ENCODE measurements around the gene ZNF236. TPM values are rescaled to one million over a fixed set of nuclear protein-coding genes. Genes with fewer than 3 reads are reported as not detected.

ZNF236 gene
- total RNA-seq, 2 experiments from 2014 or later, result 14.4 to 15.6 TPM

GRCh38 chr18:77001041-77001440 is 178.7 kb downstream of the ZNF236 start:
- POLR2A ChIA-PET, result interaction anchor here (0.8 kb wide), 1 partner anchor 53 kb away, joined by 3 read pairs; no protein-coding TSS in a partner anchor
- Mint-ChIP-seq H3K36me3 (no peaks in the 10 kb centered on the region), H3K27me3 (no peaks in the 10 kb centered on the region), H3K9me3 (no peaks in the 10 kb centered on the region), H3K27ac (no peak overlapping the region), H3K4me3 (no peak overlapping the region), H3K4me1 (ENCODE audit: low read depth) (peaks cover 20% of the 10 kb centered on the region)
- intact Hi-C loops (cut with micrococcal nuclease), result loop anchor here (2.0 kb wide), 2 partner anchors 62 to 106 kb away; no protein-coding TSS in a partner anchor
- DNase-seq, result no peak
- CTCF ChIA-PET, result interaction anchor here (0.6 to 6.0 kb wide), 27 partner anchors 8 to 655 kb away, joined by 3 to 92 read pairs (median 4); no protein-coding TSS in a partner anchor

DNA sequence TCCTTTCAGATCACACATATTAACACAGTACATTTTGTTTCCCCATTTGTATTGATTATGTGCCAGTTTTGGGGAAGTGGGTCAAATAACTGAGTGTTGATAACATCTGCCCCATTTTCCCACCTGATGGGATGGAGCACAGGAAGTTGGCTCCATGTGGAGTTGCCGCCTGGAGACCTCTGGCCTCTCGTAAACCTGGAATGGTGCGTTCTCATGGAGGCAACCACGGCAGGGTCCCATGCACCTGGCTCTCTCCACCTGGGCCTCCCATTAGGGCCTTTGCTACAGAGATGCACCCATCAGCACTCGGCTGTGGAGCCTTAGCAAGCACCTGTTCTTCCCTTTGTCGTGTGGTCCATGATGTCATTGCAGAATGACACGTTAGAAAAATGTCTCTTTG is 179.6 kb downstream of the ZNF236 start:
- intact Hi-C loops (cut with micrococcal nuclease), result loop anchor here (2.0 kb wide), 2 partner anchors 61 to 105 kb away; no protein-coding TSS in a partner anchor
- DNase-seq, result peak; percentile 7
- no peaks in the 10 kb centered on the region for H3K36me3 Mint-ChIP-seq
- H3K27ac Mint-ChIP-seq, result no peak overlapping the region
- no peak overlapping the region for H3K4me3 Mint-ChIP-seq
- ChIA-PET CTCF (interaction anchor here (1.0 to 3.8 kb wide), 6 partner anchors 11 to 106 kb away, joined by 3 to 88 read pairs (median 12); no protein-coding TSS in a partner anchor), POLR2A (no interaction called here)
- peaks cover 20% of the 10 kb centered on the region for H3K4me1 Mint-ChIP-seq (ENCODE audit: low read depth)
- no peaks in the 10 kb centered on the region for H3K9me3 Mint-ChIP-seq
- no peaks in the 10 kb centered on the region for H3K27me3 Mint-ChIP-seq

DNA sequence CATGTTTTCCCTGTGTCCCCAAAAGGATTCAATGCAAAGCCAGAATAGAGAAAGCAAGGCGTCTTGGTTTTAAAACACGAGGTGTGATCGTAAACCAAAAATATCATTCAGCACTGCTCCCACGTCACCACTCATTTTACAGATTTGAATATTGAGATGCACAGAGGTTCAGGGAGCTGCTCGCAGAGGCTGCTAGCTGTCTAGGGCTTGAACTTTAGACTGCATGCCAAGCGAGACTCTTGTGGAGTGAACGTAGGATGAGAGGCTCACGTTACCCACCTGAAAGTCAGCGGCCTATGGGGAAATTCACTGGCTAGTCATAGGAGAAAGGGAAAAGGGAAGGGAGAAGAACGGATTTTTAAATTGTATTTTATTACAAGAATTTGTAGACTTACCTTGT is 180.1 kb downstream of the ZNF236 start:
- intact Hi-C loops (cut with micrococcal nuclease), result no loop called here
- Mint-ChIP-seq H3K27me3 (no peaks in the 10 kb centered on the region), H3K4me1 (ENCODE audit: low read depth) (peaks cover 21% of the 10 kb centered on the region), H3K36me3 (no peaks in the 10 kb centered on the region), H3K9me3 (no peaks in the 10 kb centered on the region), H3K27ac (no peak overlapping the region), H3K4me3 (no peak overlapping the region)
- CTCF ChIA-PET, result interaction anchor here (0.9 to 2.9 kb wide), 5 partner anchors 10 to 209 kb away, joined by 3 to 12 read pairs (median 3); no protein-coding TSS in a partner anchor
- POLR2A ChIA-PET, result no interaction called here
- DNase-seq, result peak; percentile 2

DNA sequence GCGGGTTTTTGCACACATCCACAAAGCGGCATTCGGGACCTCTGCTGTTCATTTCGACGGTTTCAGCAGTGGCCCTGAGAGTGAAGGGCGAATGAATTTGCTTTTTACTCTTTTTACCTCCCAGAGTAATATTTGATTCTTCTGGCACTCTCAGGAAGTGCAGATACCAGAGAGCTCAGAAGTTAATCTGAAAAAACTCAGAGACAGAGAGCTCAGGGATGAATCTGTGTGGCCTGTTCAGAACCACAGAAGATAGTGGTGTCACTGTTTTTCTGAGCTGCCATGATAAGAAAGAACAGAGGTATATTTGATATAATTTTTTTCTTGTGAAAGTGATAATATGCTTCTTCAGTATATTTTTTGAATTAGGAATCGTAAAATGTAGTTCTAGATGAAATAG is 181.0 kb downstream of the ZNF236 start:
- intact Hi-C loops (cut with micrococcal nuclease), result no loop called here
- CTCF ChIA-PET, result interaction anchor here (0.7 to 2.9 kb wide), 5 partner anchors 10 to 209 kb away, joined by 3 to 12 read pairs (median 3); no protein-coding TSS in a partner anchor
- no peaks in the 10 kb centered on the region for H3K9me3 Mint-ChIP-seq
- DNase-seq, result no peak
- H3K27ac Mint-ChIP-seq, result no peak overlapping the region
- H3K4me3 Mint-ChIP-seq, result no peak overlapping the region
- H3K27me3 Mint-ChIP-seq, result no peaks in the 10 kb centered on the region
- POLR2A ChIA-PET, result interaction anchor here (0.6 kb wide), 1 partner anchor 81 kb away, joined by 5 read pairs; no protein-coding TSS in a partner anchor
- H3K36me3 Mint-ChIP-seq, result no peaks in the 10 kb centered on the region
- peaks cover 23% of the 10 kb centered on the region for H3K4me1 Mint-ChIP-seq (ENCODE audit: low read depth)

DNA sequence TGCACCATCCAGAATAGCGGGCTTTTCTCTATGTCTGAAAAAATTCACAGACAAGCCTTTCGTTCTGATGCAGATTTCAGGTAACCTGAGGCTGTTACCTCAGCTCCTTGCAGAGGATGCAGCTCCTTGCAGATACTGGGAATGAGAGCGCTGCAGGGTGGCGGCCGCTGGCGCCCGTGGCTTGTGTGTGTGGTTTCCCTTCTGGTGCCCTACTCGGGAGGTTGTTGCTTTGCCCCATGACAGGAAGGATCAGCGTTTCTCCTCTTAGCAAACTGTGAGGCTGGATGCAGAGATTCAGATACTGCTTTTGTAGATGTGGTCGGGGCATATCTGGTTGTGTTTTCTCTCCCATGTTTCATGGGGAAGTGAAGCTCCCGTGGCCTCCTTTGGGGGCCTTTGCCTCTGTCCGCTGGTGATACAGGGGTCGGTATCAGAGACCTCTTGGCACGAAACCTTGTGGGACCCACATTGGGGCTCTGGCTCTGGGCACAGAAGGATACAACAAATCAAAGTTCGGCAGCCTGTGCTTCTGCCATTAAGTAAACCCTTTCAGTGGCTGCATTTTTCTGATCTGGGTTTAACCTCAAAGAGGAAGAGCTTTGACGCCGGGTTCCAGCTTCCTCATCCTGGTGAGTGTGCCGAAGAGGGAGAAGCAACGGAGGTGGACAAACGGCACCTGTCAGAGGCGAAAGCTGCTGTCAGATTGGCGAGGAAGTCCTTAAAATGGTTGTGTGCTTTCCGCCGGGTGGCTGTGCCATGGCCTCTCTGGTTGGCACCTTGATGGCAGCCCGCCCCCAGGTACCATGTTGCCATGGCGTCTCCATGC is 182.4 kb downstream of the ZNF236 start:
- no peaks in the 10 kb centered on the region for H3K9me3 Mint-ChIP-seq
- peak; percentile 10 for DNase-seq
- CTCF ChIA-PET, result interaction anchor here (0.5 to 2.9 kb wide), 5 partner anchors 10 to 207 kb away, joined by 3 to 12 read pairs (median 3); no protein-coding TSS in a partner anchor
- H3K4me3 Mint-ChIP-seq, result peak overlapping the region; percentile 12
- peaks cover 25% of the 10 kb centered on the region for H3K4me1 Mint-ChIP-seq (ENCODE audit: low read depth)
- H3K27ac Mint-ChIP-seq, result peak overlapping the region; percentile 24
- intact Hi-C loops (cut with micrococcal nuclease), result no loop called here
- no peaks in the 10 kb centered on the region for H3K27me3 Mint-ChIP-seq
- POLR2A ChIA-PET, result interaction anchor here (0.6 kb wide), 1 partner anchor 85 kb away, joined by 3 read pairs; no protein-coding TSS in a partner anchor
- H3K36me3 Mint-ChIP-seq, result no peaks in the 10 kb centered on the region

DNA sequence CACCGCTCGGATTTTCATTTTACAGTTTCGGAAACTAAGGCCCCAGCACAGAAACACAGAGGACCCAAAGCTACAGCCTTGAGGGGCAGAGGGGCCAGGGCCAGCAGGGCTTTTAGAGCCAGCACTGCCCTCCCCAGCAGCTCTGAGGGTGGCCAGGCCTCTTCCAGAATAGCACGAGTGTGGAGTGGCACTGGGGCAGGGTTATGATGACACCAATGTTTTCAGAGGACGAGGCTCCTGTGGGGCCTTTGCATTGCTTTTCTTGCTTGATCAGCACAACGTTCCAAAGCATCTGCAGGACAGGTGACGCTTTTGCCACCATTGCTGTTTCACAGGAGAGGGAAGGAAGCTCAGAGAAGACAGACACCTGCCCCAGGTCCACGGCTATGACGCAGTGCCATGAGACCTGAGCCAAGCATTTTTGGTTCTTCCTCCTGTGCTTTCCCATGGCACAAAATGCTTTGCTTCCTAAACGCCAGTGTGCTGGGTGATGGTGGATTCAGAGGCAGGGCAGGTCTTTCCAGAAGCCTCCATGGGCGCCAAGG is 183.4 kb downstream of the ZNF236 start:
- no peak for DNase-seq
- CTCF ChIA-PET, result interaction anchor here (1.0 to 2.9 kb wide), 3 partner anchors 11 to 206 kb away, joined by 3 to 12 read pairs (median 12); no protein-coding TSS in a partner anchor
- Mint-ChIP-seq H3K9me3 (no peaks in the 10 kb centered on the region), H3K27ac (peak overlapping the region; percentile 18), H3K27me3 (no peaks in the 10 kb centered on the region), H3K4me3 (no peak overlapping the region), H3K4me1 (ENCODE audit: low read depth) (peaks cover 19% of the 10 kb centered on the region), H3K36me3 (no peaks in the 10 kb centered on the region)
- intact Hi-C loops (cut with micrococcal nuclease), result no loop called here
- POLR2A ChIA-PET, result no interaction called here

GRCh38 chr18:77006305-77007175 is 184.2 kb downstream of the ZNF236 start:
- Mint-ChIP-seq H3K4me3 (no peak overlapping the region), H3K4me1 (ENCODE audit: low read depth) (peaks cover 19% of the 10 kb centered on the region), H3K9me3 (no peaks in the 10 kb centered on the region), H3K36me3 (no peaks in the 10 kb centered on the region), H3K27me3 (no peaks in the 10 kb centered on the region), H3K27ac (no peak overlapping the region)
- POLR2A ChIA-PET, result no interaction called here
- peak; percentile 5 for DNase-seq
- intact Hi-C loops (cut with micrococcal nuclease), result no loop called here
- CTCF ChIA-PET, result no interaction called here

DNA sequence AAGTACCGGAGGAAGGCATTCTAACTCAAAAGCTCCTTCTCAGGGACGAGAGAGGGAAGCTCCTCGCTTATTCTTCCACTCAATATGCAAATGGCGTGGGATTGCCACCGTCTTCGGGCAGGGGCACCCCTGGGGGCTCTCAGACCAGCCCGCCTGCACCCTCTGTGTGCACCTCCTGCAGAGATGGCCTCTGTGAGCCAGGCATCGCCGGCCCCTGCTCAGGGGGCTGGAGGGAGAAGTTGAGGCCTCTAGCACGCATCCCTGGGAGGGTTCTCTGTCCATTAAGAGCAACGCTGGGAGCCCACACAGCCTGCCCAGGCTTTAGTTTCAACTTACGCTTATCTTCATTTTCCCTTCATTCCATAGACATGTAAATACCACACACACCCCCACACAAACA is 184.9 kb downstream of the ZNF236 start:
- no peak overlapping the region for H3K27ac Mint-ChIP-seq
- intact Hi-C loops (cut with micrococcal nuclease), result no loop called here
- no peaks in the 10 kb centered on the region for H3K9me3 Mint-ChIP-seq
- no peak for DNase-seq
- H3K36me3 Mint-ChIP-seq, result no peaks in the 10 kb centered on the region
- H3K27me3 Mint-ChIP-seq, result no peaks in the 10 kb centered on the region
- peaks cover 21% of the 10 kb centered on the region for H3K4me1 Mint-ChIP-seq (ENCODE audit: low read depth)
- ChIA-PET CTCF (no interaction called here), POLR2A (no interaction called here)
- H3K4me3 Mint-ChIP-seq, result no peak overlapping the region

- CTCF ChIA-PET, result no interaction called here
- Mint-ChIP-seq H3K36me3 (no peaks in the 10 kb centered on the region), H3K27ac (no peak overlapping the region), H3K4me1 (ENCODE audit: low read depth) (peaks cover 24% of the 10 kb centered on the region), H3K4me3 (no peak overlapping the region), H3K9me3 (no peaks in the 10 kb centered on the region), H3K27me3 (no peaks in the 10 kb centered on the region)
- POLR2A ChIA-PET, result no interaction called here
- intact Hi-C loops (cut with micrococcal nuclease), result no loop called here
- no peak for DNase-seq
These were observed 185.6 kb downstream of the ZNF236 start for GRCh38 chr18:77008006-77008405.

- POLR2A ChIA-PET, result no interaction called here
These were observed 186.4 kb downstream of the ZNF236 start for GRCh38 chr18:77008576-77009315.

DNA sequence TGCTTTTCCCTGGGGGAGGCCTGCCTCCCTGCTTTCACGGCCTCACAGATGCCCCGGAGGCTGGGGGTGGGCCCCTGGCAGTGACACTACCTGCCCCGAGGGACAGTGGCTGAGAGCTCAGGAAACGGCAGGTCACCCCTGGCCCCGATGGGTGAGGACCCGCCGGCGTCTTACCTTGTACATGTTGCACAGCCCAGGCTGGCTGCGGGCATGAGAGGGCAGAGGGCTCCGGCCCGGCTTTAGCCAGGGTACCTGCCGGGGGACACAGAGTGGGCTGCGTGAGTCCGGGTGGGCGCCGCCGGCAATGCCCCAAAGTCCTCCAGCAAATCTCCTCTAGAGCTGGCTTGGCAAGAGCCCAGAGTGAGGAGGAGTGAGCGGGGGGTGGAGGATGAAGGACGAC is 187.3 kb downstream of the ZNF236 start:
- Mint-ChIP-seq H3K36me3 (no peaks in the 10 kb centered on the region), H3K9me3 (no peaks in the 10 kb centered on the region), H3K27me3 (no peaks in the 10 kb centered on the region), H3K27ac (no peak overlapping the region), H3K4me1 (ENCODE audit: low read depth) (peaks cover 22% of the 10 kb centered on the region), H3K4me3 (no peak overlapping the region)
- intact Hi-C loops (cut with micrococcal nuclease), result no loop called here
- POLR2A ChIA-PET, result no interaction called here
- DNase-seq, result no peak
- CTCF ChIA-PET, result interaction anchor here (1.6 to 1.9 kb wide), 2 partner anchors 9 to 27 kb away, joined by 7 to 14 read pairs; no protein-coding TSS in a partner anchor

More at GRCh38 chr18:77008576-77009315, 186.4 kb downstream of the ZNF236 start:
- H3K9me3 Mint-ChIP-seq, result no peaks in the 10 kb centered on the region
- H3K4me3 Mint-ChIP-seq, result no peak overlapping the region
- no peaks in the 10 kb centered on the region for H3K27me3 Mint-ChIP-seq
- H3K36me3 Mint-ChIP-seq, result no peaks in the 10 kb centered on the region
- peaks cover 24% of the 10 kb centered on the region for H3K4me1 Mint-ChIP-seq (ENCODE audit: low read depth)
- DNase-seq, result no peak
- intact Hi-C loops (cut with micrococcal nuclease), result no loop called here
- CTCF ChIA-PET, result interaction anchor here (1.6 to 1.9 kb wide), 2 partner anchors 8 to 26 kb away, joined by 7 to 14 read pairs; no protein-coding TSS in a partner anchor
- no peak overlapping the region for H3K27ac Mint-ChIP-seq
